ENCODE data around the gene VPS16.

Gene VPS16

GRCh38 chr20:2889209-2889608 lies 48.7 kb downstream of the VPS16 start:
- TF ChIP-seq, protein P1, sequence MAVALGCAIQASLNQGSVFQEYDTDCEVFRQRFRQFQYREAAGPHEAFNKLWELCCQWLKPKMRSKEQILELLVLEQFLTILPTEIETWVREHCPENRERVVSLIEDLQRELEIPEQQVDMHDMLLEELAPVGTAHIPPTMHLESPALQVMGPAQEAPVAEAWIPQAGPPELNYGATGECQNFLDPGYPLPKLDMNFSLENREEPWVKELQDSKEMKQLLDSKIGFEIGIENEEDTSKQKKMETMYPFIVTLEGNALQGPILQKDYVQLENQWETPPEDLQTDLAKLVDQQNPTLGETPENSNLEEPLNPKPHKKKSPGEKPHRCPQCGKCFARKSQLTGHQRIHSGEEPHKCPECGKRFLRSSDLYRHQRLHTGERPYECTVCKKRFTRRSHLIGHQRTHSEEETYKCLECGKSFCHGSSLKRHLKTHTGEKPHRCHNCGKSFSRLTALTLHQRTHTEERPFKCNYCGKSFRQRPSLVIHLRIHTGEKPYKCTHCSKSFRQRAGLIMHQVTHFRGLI (tag by site-specific recombination; IDR thresholded peaks at IDR 0.05) = no peak
- TF ChIP-seq, protein P2, sequence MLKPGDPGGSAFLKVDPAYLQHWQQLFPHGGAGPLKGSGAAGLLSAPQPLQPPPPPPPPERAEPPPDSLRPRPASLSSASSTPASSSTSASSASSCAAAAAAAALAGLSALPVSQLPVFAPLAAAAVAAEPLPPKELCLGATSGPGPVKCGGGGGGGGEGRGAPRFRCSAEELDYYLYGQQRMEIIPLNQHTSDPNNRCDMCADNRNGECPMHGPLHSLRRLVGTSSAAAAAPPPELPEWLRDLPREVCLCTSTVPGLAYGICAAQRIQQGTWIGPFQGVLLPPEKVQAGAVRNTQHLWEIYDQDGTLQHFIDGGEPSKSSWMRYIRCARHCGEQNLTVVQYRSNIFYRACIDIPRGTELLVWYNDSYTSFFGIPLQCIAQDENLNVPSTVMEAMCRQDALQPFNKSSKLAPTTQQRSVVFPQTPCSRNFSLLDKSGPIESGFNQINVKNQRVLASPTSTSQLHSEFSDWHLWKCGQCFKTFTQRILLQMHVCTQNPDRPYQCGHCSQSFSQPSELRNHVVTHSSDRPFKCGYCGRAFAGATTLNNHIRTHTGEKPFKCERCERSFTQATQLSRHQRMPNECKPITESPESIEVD (tag by site-specific recombination; IDR thresholded peaks at IDR 0.05) = peak; percentile 56; the same call in 1 of the 2 replicates
- ChIA-PET POLR2A (interaction anchor here (1.2 kb wide), 1 partner anchor 16 kb away, joined by 3 read pairs; the partner anchor contains the start of gene PTPRA), CTCF (no interaction called here)
- Histone ChIP-seq H3K4me1 (ENCODE audit: control insufficient read depth, insufficient read depth, low read length) (peaks cover 17% of the 10 kb centered on the region), H3K27ac (ENCODE audit: extremely low read depth, low read depth, low read length) (no peak overlapping the region), H3K36me3 (ENCODE audit: control insufficient read depth in 2 of 2, insufficient read depth in 1 of 2, low read length in 2 of 2) (peaks cover 0 to 2% of the 10 kb centered on the region in 2 experiments; a peak in 1 of 3 replicates), H3K9me3 (ENCODE audit: control insufficient read depth, insufficient read depth, low read depth, low read length) (no peaks in the 10 kb centered on the region; the same call in 1 of the 2 replicates), H3K4me3 (ENCODE audit: low read depth, low read length) (no peak overlapping the region)

DNA sequence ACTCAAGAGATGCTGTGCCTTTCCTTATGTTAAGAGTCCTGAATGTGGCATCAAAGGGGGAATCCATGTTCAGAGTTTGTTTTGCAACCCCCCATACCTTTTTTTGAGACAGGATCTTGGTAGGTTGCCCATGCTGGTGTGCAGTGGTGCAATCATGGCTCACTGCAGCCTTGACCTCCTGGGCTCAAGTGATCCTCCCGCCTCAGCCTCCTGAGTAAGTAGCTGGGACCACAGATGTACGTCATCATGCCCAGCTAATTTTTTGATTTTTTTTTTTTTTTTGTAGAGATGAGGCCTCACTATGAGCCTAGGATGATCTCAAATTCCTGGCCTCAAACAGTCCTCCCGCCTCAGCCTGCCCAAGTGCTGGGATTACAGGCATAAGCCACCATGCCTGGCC lies 49.3 kb downstream of the VPS16 start:
- H3K27ac ChIP-seq (ENCODE audit: extremely low read depth, low read depth, low read length) = no peak overlapping the region
- H3K36me3 ChIP-seq (ENCODE audit: control insufficient read depth in 2 of 2, insufficient read depth in 1 of 2, low read length in 2 of 2) = peaks cover 0 to 4% of the 10 kb centered on the region in 2 experiments; a peak in 1 of 3 replicates
- no peaks in the 10 kb centered on the region; the same call in 1 of the 2 replicates for H3K9me3 ChIP-seq (ENCODE audit: control insufficient read depth, insufficient read depth, low read depth, low read length)
- peaks cover 15% of the 10 kb centered on the region for H3K4me1 ChIP-seq (ENCODE audit: control insufficient read depth, insufficient read depth, low read length)
- no peak for TF ChIP-seq ZNF341 (tag by site-specific recombination; IDR thresholded peaks at IDR 0.05; ENCODE audit: low read depth)
- TF ChIP-seq, protein P3, sequence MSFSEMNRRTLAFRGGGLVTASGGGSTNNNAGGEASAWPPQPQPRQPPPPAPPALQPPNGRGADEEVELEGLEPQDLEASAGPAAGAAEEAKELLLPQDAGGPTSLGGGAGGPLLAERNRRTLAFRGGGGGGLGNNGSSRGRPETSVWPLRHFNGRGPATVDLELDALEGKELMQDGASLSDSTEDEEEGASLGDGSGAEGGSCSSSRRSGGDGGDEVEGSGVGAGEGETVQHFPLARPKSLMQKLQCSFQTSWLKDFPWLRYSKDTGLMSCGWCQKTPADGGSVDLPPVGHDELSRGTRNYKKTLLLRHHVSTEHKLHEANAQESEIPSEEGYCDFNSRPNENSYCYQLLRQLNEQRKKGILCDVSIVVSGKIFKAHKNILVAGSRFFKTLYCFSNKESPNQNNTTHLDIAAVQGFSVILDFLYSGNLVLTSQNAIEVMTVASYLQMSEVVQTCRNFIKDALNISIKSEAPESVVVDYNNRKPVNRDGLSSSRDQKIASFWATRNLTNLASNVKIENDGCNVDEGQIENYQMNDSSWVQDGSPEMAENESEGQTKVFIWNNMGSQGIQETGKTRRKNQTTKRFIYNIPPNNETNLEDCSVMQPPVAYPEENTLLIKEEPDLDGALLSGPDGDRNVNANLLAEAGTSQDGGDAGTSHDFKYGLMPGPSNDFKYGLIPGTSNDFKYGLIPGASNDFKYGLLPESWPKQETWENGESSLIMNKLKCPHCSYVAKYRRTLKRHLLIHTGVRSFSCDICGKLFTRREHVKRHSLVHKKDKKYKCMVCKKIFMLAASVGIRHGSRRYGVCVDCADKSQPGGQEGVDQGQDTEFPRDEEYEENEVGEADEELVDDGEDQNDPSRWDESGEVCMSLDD (tag by site-specific recombination; IDR thresholded peaks at IDR 0.05) = no peak
- TF ChIP-seq, protein P4, sequence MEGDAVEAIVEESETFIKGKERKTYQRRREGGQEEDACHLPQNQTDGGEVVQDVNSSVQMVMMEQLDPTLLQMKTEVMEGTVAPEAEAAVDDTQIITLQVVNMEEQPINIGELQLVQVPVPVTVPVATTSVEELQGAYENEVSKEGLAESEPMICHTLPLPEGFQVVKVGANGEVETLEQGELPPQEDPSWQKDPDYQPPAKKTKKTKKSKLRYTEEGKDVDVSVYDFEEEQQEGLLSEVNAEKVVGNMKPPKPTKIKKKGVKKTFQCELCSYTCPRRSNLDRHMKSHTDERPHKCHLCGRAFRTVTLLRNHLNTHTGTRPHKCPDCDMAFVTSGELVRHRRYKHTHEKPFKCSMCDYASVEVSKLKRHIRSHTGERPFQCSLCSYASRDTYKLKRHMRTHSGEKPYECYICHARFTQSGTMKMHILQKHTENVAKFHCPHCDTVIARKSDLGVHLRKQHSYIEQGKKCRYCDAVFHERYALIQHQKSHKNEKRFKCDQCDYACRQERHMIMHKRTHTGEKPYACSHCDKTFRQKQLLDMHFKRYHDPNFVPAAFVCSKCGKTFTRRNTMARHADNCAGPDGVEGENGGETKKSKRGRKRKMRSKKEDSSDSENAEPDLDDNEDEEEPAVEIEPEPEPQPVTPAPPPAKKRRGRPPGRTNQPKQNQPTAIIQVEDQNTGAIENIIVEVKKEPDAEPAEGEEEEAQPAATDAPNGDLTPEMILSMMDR (tag by site-specific recombination; IDR thresholded peaks at IDR 0.05) = no peak
- TF ChIP-seq ZNF624 (tag by site-specific recombination; IDR thresholded peaks at IDR 0.05) = no peak
- TF ChIP-seq ZBTB21 (tag by site-specific recombination; IDR thresholded peaks at IDR 0.05) = no peak
- no peak for TF ChIP-seq ZNF837 (tag by site-specific recombination; IDR thresholded peaks at IDR 0.05)
- no peak for TF ChIP-seq ZNF768 (tag by site-specific recombination; IDR thresholded peaks at IDR 0.05)
- TF ChIP-seq, protein P5, sequence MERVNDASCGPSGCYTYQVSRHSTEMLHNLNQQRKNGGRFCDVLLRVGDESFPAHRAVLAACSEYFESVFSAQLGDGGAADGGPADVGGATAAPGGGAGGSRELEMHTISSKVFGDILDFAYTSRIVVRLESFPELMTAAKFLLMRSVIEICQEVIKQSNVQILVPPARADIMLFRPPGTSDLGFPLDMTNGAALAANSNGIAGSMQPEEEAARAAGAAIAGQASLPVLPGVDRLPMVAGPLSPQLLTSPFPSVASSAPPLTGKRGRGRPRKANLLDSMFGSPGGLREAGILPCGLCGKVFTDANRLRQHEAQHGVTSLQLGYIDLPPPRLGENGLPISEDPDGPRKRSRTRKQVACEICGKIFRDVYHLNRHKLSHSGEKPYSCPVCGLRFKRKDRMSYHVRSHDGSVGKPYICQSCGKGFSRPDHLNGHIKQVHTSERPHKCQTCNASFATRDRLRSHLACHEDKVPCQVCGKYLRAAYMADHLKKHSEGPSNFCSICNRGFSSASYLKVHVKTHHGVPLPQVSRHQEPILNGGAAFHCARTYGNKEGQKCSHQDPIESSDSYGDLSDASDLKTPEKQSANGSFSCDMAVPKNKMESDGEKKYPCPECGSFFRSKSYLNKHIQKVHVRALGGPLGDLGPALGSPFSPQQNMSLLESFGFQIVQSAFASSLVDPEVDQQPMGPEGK (tag by site-specific recombination; IDR thresholded peaks at IDR 0.05) = no peak
- no peak for TF ChIP-seq SCRT2 (tag by site-specific recombination; IDR thresholded peaks at IDR 0.05)
- TF ChIP-seq ZEB2 (tag by site-specific recombination; IDR thresholded peaks at IDR 0.05) = no peak
- no peak for TF ChIP-seq ZNF529 (tag by site-specific recombination; IDR thresholded peaks at IDR 0.05; ENCODE audit: insufficient replicate concordance)
- TF ChIP-seq ZBTB48 (tag by site-specific recombination; IDR thresholded peaks at IDR 0.05) = no peak
- no peak for TF ChIP-seq ZNF362 (tag by site-specific recombination; IDR thresholded peaks at IDR 0.05)
- TF ChIP-seq BCL6B (tag by site-specific recombination; IDR thresholded peaks at IDR 0.05) = no peak
- no peak for TF ChIP-seq GLIS2 (tag by site-specific recombination; IDR thresholded peaks at IDR 0.05)
- TF ChIP-seq ZXDB (tag by site-specific recombination; IDR thresholded peaks at IDR 0.05) = no peak
- no peak for TF ChIP-seq ZNF596 (tag by site-specific recombination; IDR thresholded peaks at IDR 0.05)
- no peak for TF ChIP-seq ZNF138 (tag by site-specific recombination; IDR thresholded peaks at IDR 0.05; ENCODE audit: borderline replicate concordance)
- no peak for TF ChIP-seq ZNF558 (tag by site-specific recombination; IDR thresholded peaks at IDR 0.05)
- ChIA-PET CTCF (interaction anchor here (0.7 kb wide), 1 partner anchor 189 kb away, joined by 3 read pairs; no protein-coding TSS in a partner anchor), POLR2A (interaction anchor here (1.2 kb wide), 1 partner anchor 17 kb away, joined by 3 read pairs; the partner anchor contains the start of gene PTPRA)
- H3K4me3 ChIP-seq (ENCODE audit: low read depth, low read length) = no peak overlapping the region
